Fibroblast of the aortic adventitia (primary cell): ENCODE results near the gene CFAP45. TPM values are rescaled to one million over a fixed set of nuclear protein-coding genes. Genes with fewer than 3 reads are reported as not detected.

Experiments used
- DNase-seq: peaks from one replicate; pipeline ENCODE4 v3.0.0-alpha.2; 2010; ENCODE audit warnings: low read depth
- H3K4me3 ChIP-seq: 2 replicates; pipeline ENCODE4 v1.5.1; 2011; ENCODE audit warnings: low read depth, mild to moderate bottlenecking, control low read depth, low read length, moderate library complexity
- total RNA-seq: library from RNA; depleted of rRNA; stranded (reverse); fragments of >200 nt; gene quantifications from 2 replicates; pipeline ENCODE4 v1.2.3, GENCODE V29; 2012; ENCODE audit warnings: low replicate concordance
- TF ChIP-seq, protein P1 (sequence below): IDR thresholded peaks from 2 replicates; pipeline ENCODE4 v1.5.1; 2011; ENCODE audit warnings: mild to moderate bottlenecking, low read length, control low read depth, inconsistent platforms; ENCODE audit not compliant: insufficient read depth

Gene CFAP45
- total RNA-seq, 1 donor, result 0.27 TPM

- no peak for DNase-seq
- TF ChIP-seq, protein P1, sequence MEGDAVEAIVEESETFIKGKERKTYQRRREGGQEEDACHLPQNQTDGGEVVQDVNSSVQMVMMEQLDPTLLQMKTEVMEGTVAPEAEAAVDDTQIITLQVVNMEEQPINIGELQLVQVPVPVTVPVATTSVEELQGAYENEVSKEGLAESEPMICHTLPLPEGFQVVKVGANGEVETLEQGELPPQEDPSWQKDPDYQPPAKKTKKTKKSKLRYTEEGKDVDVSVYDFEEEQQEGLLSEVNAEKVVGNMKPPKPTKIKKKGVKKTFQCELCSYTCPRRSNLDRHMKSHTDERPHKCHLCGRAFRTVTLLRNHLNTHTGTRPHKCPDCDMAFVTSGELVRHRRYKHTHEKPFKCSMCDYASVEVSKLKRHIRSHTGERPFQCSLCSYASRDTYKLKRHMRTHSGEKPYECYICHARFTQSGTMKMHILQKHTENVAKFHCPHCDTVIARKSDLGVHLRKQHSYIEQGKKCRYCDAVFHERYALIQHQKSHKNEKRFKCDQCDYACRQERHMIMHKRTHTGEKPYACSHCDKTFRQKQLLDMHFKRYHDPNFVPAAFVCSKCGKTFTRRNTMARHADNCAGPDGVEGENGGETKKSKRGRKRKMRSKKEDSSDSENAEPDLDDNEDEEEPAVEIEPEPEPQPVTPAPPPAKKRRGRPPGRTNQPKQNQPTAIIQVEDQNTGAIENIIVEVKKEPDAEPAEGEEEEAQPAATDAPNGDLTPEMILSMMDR, result no peak
- H3K4me3 ChIP-seq, result no peak overlapping the region
Measured at GRCh38 chr1:159859767-159860322, 40.1 kb downstream of the CFAP45 start.

DNA sequence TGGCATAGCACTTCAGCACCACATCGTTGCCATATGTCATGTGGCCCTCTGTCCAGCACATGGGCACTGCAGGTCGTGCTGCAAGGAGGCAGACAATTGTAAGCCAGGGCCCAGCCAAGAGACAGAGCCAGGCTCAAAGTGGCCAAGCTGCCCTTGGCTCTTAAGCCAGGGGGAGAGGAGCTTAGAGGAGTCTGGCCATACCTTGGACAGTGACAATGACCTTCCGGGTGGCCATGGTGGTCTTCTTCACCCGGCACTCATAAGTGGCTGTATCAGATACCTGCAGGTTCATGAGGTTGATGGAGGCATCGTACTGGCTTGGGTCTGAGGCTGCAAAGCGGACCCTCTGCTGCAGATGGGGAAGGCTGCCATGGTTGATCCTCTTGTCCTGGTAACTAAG, 42.1 kb downstream of the CFAP45 start:
- no peak for DNase-seq
- no peak overlapping the region for H3K4me3 ChIP-seq
- TF ChIP-seq, protein P1, result no peak

GRCh38 chr1:159856576-159856975, 43.4 kb downstream of the CFAP45 start:
- TF ChIP-seq, protein P1, result no peak
- no peak overlapping the region for H3K4me3 ChIP-seq
- DNase-seq, result no peak

- TF ChIP-seq, protein P1, result no peak
- H3K4me3 ChIP-seq, result no peak overlapping the region
- DNase-seq, result no peak
Measured at GRCh38 chr1:159855709-159856108, 44.3 kb downstream of the CFAP45 start.

DNA sequence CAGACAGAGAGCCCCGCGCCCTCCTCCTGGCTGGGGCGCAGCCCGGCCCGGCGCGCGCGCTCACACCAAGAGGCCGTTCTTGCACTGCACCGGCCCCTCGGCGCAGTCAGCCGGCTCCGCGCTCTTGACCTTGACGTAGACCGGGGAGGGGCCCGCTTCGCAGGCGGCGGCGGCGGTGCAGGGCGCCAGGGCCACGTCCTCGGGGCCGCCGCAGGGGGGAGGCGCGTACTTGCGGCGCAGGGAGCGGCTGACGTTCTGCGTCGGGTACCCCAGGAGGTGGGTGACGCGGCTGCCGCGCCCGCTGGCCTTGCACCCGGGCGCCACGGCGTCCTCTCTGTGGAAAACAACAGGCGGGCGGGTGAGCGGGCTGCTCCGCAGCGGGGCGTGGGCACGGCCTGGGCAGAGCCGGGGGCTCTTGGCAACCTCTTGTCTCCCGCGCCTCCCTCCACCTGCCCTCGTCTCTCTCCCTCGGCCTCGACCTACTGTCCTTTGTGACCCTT, 45.2 kb downstream of the CFAP45 start:
- TF ChIP-seq, protein P1, result no peak
- DNase-seq, result peak; percentile 76
- H3K4me3 ChIP-seq, result peak overlapping the region; percentile 69

DNA sequence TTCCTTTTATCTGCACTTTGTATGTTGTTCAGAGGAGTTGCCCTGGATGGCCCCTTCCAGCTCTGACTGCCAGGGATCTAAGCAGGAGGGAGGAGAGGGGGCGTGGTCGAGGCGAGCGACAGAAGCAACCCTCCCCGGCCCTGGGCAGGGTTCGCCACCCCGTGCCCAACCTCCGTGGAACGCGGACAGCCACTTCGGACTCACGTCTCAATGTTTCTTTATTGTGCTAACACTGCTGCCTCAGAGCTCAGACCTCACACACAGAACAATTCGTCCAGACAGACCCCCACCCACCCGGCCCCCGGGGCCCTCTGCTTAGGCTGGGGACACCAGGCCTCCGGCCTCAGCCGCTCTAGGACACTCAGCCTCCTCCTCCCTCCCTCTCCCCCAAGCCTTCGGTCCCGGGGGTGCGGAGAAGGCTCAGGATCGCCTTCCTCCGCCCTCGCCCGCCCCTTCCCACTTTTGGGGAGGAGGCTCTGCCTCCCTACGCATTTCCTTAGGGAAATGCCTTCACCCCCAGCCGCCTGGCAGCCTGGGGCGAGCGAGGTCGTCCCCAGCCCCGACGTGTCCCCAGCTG, 45.8 kb downstream of the CFAP45 start:
- H3K4me3 ChIP-seq, result peak overlapping the region; percentile 69
- TF ChIP-seq, protein P1, result no peak
- DNase-seq, result peak; percentile 47
